ENCODE measurements around the gene SEPTIN2.
"Not testable (repeated sequence)": the region's sequence is repeated elsewhere in the genome, so short reads cannot be mapped to it uniquely, and the experiment has no call there.

Gene SEPTIN2

GRCh38 chr2:241315879-241316631 is at the start of gene SEPTIN2:
SEPTIN2 (plus strand) TSS chr2:241315925; CDS start chr2:241324233, 8,308 bp downstream.
- peak; percentile 89 for DNase-seq

DNA sequence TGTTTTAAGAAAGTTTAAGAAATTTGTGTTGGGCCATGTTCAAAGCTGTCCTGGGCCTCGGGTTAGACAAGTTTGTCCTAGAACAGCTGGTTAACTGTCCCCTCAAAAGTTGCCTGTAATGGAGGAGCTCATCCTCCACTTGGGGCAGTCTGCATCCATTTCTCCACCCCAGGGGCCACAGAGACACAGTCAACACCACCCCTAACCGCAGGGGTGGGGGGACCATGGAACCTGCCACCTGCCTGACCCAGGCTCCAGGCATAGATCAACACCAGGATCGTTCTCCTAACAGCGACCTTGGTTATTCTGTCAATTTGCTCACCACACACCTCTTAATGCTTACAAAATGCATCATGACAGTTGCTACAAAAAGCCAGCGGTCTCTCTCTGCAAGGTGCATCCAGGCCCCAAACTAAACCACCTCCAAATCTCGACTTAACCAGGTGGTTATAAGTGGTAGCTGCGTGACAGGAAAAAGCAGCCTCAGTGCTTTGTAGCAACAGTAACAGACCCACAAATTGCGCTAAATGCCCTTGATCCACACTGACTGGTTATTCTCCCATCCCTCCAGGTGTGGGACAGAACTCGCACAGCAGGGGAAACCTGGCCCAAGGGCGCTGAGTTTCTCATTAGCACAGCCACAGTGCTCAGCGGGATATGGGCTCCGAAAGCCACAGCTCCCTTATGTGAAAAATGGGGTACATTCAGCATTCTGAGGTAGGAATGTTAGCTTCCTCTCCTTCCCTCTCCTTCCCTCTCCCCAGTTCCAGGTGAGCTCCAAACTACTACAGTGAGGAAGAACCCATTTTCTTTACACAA is 48.3 kb upstream of the SEPTIN2 start:
- DNase-seq, result no peak

GRCh38 chr2:241268306-241268705 is 47.4 kb upstream of the SEPTIN2 start:
- DNase-seq, result no peak

DNA sequence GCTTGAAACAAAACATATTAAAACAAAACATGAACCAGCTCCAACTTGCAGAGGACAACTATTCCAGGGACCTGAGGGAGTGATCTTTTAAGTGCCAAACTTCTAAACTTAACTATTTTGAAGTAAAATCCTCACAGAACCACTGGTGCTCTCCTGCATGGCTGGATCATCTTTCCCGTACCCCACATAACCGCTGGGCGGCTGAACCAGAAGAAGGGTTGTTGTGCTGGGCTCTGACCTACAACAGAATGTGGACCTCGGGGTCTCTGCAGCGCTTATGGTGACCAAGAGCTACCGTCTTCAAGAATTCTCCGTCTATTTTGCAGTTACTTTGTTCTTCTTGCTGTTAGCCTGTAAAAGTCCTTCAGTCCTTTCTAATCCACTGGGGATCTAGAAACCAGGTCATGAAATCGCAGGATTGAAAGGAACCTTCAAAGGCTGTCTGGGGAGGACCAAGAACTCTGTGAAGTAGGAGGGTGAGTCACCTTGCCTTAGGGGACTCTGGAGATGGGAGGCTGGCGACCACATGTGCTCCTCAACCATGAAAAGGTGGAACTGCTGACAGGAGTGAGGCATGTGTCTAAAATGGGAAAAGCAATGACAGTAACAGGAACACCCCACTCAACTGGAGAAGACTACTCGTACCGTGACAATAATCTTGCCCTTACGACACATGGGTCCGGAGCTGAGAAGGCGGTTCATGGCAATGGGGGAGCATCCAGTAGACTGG is 46.8 kb upstream of the SEPTIN2 start:
- no peak for DNase-seq

DNA sequence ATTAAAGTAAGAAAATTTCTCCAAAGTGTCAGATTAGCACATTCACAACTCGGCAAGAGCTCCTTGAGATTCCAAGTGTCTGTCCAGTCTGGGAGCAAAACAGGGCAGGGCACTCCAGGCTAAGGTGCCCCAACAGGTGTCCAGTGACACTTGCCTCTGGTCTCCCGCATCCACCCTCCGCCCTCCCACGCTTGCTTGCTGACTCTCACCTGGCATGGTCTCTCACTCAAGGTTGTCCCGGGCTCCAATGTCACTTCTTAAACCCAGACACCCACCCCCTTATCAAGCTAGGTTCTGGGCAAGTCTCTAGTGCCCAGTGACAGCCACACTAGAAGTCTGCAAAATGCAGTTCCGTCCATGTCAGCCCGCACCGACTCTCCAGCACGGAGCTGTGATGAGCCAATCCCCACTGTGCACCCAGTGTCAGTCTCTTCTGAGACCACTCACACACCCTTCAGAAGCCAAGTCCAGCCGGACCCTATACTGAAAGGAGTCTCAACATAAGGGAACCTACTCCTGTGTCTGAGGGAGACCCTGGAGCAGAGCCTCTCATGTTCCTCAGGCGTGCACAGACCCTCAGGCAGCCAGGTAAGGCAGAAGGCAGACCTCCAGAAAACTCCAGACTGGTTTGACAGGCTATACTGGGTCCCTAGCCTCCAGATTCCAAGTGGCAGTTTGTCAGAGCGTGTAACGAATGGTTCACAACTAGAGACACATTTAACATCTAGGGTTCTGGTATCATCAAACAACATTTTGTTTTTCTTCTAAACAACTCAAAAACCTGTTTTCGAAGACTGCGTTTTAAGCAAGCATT is 45.8 kb upstream of the SEPTIN2 start:
- no peak for DNase-seq

DNA sequence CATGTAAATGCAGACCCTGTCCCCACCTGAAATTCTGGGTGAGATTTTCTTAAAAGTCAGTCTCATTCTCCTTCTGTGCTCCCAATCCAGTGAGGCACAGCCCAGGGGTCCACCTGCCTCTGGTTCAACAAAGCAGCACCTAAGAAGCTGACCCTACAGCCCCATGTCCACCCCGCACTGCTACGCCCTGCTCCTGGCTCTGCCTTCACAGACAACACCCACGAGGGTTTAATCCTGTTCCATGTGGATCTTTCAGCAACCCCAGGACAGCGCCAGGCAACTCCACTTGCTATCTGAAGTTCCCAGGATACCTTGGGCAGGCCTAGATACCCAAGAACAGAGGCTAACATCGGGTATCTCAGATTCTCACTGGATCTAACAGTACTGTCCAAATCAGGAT is 45.2 kb upstream of the SEPTIN2 start:
- no peak for DNase-seq

- peak; percentile 91 for DNase-seq
These were observed 43.9 kb upstream of the SEPTIN2 start for GRCh38 chr2:241271706-241272302.

DNA sequence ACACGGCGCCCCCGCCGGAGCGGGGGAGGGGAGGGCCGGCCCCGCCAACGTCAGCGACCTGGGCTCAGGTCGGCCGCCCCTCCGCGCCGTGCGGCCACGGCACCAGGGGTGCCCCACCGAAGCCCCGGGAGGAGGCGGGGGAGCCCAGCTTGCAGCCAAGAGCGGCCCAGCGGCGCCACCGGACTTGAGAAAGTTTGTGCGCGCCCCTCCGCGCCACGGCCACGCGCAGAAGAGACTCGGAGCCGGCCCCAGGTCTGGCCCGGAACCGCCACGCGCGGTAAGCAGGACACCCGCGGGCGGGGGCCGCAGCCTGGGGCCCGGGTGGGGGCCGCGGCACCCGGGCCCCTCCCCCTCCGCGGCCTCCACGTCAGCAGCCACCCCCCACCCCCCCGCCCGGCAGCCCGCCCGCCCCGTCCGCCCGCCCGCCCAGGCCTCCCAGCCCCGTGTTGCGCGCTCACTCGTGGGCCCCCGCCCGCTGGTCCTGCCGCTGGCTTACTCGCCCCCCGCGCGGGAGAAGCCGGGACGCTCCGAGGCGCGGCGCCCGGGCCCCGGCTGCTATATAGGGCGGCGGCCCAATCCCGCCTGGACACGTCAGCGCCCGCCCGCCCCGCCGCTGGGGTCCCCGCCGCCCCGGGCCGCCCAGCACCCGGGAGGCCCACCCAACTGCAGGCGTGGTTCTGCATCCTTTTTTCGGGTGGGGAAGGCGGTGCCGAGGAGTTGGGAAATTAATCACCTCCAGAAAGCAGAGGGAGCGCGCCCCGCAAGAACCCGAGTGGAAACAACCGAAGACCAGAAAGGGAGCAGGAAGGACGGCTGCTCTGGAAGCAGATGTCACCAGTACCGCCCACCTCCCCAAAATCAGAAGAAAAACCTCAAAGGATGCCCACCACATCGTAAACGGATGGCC is 43.2 kb upstream of the SEPTIN2 start:
- DNase-seq, result peak; percentile 88

DNA sequence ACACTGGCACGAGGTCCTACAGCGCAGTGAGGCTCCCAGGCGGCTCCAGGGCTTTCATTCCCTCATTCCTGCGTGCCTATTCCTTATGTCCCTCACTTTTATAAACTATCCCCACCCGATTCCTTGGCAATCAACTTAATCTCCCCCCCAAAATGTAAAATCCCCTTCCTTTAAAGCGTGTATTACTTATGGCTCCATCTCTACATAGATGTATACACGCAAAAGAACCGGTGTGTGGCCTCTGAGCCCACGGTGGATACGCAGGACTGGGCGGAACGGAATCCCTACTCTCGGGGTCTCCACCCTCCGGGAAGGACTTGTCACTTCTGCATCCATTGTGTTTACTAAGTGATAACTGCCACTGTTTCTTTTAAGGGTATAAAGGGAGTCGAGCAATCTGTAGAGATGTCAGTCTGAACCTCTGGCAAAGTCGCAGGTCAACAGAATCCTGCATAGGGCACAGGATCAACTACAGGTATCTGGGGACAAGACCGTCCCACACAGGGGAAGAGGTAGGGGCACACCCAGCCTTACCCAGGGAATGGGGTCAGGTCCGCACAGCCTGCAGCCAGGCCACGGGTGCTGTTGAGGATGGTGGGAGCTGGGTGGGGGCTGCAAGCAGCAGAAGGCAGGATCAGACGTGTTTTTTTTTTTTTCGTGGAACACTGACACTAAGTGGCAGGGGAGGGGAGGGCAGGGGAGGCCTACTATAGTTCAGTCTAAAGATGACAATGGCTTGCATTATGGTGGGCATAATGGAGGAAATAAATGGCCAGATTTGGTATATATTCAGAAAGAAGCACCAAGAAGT is 42.3 kb upstream of the SEPTIN2 start:
- DNase-seq, result no peak

DNA sequence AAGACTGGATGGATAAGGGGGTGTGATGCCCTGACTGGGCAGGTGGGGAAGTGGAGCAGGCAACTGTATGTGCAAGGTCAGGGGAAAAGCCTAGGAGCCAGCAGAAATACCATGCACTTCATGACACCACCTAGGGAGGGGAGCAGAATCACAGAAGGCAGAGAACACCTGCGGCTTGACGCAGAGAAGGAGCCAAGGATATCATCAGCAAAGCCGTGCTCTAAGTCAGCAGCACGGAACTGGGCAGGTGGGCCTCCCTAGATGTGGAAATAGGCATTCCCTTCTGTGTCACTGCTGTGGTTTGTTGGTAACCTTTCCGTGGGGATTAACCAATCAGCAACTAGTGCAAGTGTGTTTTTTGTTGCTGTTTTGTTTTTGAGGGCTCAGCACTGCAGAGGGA is 41.6 kb upstream of the SEPTIN2 start:
- DNase-seq, result no peak

GRCh38 chr2:241275504-241275903 is 40.2 kb upstream of the SEPTIN2 start:
- no peak for DNase-seq

DNA sequence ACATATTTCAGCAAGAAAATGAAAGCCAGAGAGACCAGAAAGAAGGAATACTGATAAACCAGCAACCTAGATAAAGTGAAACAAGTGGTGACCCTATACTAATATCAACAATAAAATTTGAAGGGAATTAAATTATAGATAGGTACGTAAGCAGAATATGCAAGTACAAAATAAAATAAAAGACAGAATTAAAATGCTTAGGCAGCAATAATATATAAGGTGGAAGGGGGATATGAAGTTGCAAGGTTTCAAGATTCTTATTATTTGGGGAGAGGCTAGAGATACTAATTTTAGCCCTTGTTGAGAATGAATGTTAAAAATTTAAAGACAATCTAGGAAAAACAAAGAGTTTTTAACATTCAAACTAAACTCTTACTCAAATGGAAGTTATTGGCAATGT is 39.8 kb upstream of the SEPTIN2 start:
- DNase-seq, result no peak

GRCh38 chr2:241278306-241278705 is 37.4 kb upstream of the SEPTIN2 start:
- DNase-seq, result not testable (repeated sequence)

- DNase-seq, result no peak
These were observed 36.3 kb upstream of the SEPTIN2 start for GRCh38 chr2:241279413-241279812.

DNA sequence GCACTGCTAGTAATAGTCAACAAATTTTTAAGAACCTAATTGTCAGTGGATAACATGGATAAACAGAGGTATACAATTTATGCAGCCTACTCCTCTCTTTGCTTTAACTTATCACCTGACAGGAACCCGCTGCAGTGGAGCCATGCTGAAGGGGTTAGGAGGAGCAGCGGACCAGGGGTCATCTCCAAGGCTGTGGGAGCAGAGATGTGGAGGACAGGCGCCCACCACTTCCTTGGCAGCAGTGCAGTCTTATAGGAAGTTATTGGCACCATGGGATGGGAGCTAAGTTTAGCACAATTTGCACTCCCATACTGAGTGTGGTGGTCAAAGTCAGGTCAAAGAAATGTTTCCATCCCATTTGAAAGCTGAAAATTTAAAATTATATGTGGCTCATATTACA is 35.9 kb upstream of the SEPTIN2 start:
- no peak for DNase-seq

DNA sequence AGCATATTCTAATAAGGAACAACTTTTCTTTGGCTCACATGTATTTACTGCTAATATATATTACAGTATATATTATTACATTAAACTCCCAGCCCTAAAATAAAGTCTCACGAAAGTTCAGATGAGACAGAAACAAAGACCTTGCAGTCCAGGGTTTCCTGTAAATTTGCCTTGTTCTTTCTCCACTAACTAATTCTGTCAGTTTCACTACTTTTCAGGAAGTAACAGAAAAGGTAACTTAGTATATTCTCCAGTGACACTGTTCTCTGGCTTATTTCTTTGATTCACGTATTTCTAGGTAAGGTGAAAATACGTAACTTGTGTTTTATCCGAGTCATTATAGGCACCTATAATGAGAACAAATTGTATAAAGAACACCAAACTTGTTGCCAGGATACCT is 35.4 kb upstream of the SEPTIN2 start:
- DNase-seq, result no peak

DNA sequence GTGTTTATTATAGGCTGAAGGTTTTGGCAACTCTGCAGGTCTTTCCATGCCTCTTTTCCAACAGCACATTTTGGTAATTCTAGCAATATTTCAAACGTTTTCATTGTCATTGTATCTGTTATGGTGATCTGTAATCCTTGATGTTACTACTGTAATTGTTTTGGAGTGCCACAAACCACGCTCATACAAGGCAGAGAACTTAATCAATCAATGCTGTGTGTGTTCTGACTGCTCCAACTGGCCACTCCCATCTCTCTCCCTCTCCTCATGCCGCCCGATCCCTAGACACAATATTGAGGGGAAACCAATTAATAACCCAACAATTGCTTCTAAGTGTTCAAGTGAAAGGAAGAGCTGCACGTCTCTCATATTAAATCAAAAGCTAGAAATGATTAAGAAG is 33.2 kb upstream of the SEPTIN2 start:
- no peak for DNase-seq

DNA sequence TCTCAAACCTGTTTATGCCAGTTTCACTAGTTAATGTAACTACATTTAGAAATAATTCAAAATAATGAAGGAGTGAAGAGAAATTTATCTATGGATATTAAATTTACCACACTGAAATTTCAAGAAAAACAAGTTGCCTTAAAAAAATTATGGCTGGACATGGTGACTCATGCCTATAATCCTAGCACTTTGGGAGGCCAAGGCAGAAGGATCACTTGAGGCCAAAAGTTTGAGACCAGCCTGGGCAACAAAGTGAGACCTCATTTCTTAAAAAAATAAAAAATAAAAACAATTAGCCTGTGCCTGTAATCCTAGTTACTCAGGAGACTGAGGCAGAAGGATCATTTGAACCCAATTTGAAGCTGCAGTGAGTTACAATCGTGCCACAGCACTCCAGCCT is 30.1 kb upstream of the SEPTIN2 start:
- no peak for DNase-seq

GRCh38 chr2:241286348-241287090 is 29.2 kb upstream of the SEPTIN2 start:
- no peak for DNase-seq

Measured in femur (tissue), 1 donor.